ENCODE measurements around the gene JARID2. TPM values are rescaled to one million over a fixed set of nuclear protein-coding genes. Genes with fewer than 3 reads are reported as not detected.

The JARID2 gene
- total RNA-seq, 1 experiment from 2014 or later, result 23.6 TPM

DNA sequence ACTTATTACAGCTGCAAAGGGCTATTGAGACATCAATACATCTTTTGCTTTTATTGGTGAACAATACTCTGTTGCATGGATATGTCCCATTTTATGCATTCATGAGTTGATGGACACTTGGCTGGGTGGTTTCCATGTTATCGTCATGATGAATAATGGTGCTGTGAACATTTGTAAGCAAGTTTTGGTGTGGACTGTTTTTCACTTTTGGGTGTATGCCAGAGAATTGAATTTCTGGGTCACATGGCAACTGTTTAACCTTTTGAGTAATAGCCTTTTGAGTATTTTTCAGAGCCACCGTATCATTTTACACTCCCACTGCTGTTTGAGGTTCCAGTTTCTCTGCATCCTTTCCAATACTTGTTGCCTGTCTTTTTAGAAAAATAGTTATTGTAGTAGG lies 107.0 kb downstream of the JARID2 start (continued):
- no peak for TF ChIP-seq REST (IDR thresholded peaks at IDR 0.05; ENCODE audit: low read depth)
- no peak for TF ChIP-seq YY1 (IDR thresholded peaks at IDR 0.05; ENCODE audit: extremely low read depth, insufficient replicate concordance, low read depth, low read length)
- no peak for TF ChIP-seq MAX (IDR thresholded peaks at IDR 0.05)
- no peak for TF ChIP-seq CTCF (IDR thresholded peaks at IDR 0.05 in 2 of 3, conservative IDR thresholded peaks at IDR 0.05 in 1 of 3; ENCODE audit: borderline replicate concordance in 1 of 3, insufficient read depth in 1 of 3, low read depth in 2 of 3, low read length in 2 of 3)
- TF ChIP-seq ZNF274 (IDR thresholded peaks at IDR 0.05; ENCODE audit: low read depth, low read length), result no peak
- TF ChIP-seq SIN3A (IDR thresholded peaks at IDR 0.05; ENCODE audit: low read depth), result no peak
- no peak for TF ChIP-seq SP1 (IDR thresholded peaks at IDR 0.05; ENCODE audit: low read depth)
- no peak for TF ChIP-seq CBX3 (IDR thresholded peaks at IDR 0.05; ENCODE audit: low read depth)

DNA sequence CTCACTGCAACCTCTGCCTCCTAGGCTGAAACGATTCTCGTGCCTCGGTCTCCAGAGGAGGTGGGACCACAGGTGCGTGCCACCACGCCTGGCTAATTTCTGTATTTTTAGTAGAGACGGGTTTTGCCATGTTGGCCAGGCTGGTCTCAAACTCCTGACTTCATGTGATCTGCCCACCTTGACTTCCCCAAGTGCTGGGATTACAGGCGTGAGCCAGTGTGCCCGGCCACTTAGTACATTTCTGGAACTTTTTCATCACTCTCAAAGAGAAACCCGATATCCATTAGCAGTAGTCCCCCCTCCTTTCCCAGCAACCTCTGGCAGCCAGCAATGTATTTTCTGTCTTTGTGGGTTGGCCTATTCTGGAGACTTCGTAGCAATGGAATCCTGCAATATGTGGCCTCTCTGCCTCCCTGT lies 109.8 kb downstream of the JARID2 start:
- Histone ChIP-seq H3K79me2 (ENCODE audit: insufficient read depth, low read length) (peaks cover 82% of the 10 kb centered on the region), H2AFZ (ENCODE audit: low read depth, low read length, poor library complexity, severe bottlenecking) (no peak overlapping the region), H4K20me1 (ENCODE audit: insufficient read depth) (no peaks in the 10 kb centered on the region), H3K27ac (ENCODE audit: low read depth, low read length) (no peak overlapping the region), H3K36me3 (ENCODE audit: control insufficient read depth in 1 of 2, insufficient read depth in 2 of 2, low read length in 2 of 2) (no peaks in the 10 kb centered on the region), H3K4me1 (ENCODE audit: control insufficient read depth in 1 of 2, insufficient read depth in 2 of 2, low read length in 2 of 2) (peaks cover 0 to 16% of the 10 kb centered on the region in 2 experiments; a peak in 1 of 4 replicates), H3K27me3 (ENCODE audit: insufficient read depth, low read length) (no peaks in the 10 kb centered on the region), H3K4me3 (replicated peaks in 1 of 2; ENCODE audit: low read depth in 1 of 2, low read length in 2 of 2) (no peak overlapping the region), H3K4me2 (ENCODE audit: low read length) (no peak overlapping the region), H3K9me2 (ENCODE audit: insufficient read depth) (no peaks in the 10 kb centered on the region), H3K9ac (ENCODE audit: low read length) (no peak overlapping the region), H3K9me3 (ENCODE audit: control insufficient read depth in 1 of 2, insufficient read depth in 1 of 2, low read depth in 1 of 2, low read length in 2 of 2) (no peaks in the 10 kb centered on the region)
- BruUV-seq (replicated peaks), result no TSS peak
- no peak for TF ChIP-seq EGR1 (IDR thresholded peaks at IDR 0.05; ENCODE audit: low read depth)
- ChIA-PET RAD21 (ENCODE audit: low non-redundant PET in 1 of 2, low total read pairs in 2 of 2, uncharacterized antibody in 2 of 2, unreplicated experiment in 2 of 2) (no interaction called here), CTCF (no interaction called here), POLR2A (no interaction called here)
- intact Hi-C loops (cut with micrococcal nuclease), result no loop called here
- no peak for ATAC-seq
- no peak for DNase-seq (ENCODE audit: low read depth, low spot score)
